Measurements from ENCODE around the gene HACD3.

GRCh38 chr15:65547841-65548240, 17.6 kb downstream of the HACD3 start:
- no peak for TF ChIP-seq REST (IDR thresholded peaks at IDR 0.05; ENCODE audit: low read depth)
- no peak for TF ChIP-seq MAX (IDR thresholded peaks at IDR 0.05)
- no peak for TF ChIP-seq EP300 (IDR thresholded peaks at IDR 0.05; ENCODE audit: borderline replicate concordance)
- TF ChIP-seq YY1 (IDR thresholded peaks at IDR 0.05; ENCODE audit: low read depth) = no peak
- no peak for TF ChIP-seq EGR1 (IDR thresholded peaks at IDR 0.05)
- no peak for TF ChIP-seq CEBPB (IDR thresholded peaks at IDR 0.05)
- no peak for TF ChIP-seq FOXM1 (IDR thresholded peaks at IDR 0.05; ENCODE audit: borderline replicate concordance, low read depth)
- TF ChIP-seq CREB1 (IDR thresholded peaks at IDR 0.05; ENCODE audit: low read depth) = no peak
- no peak for TF ChIP-seq RAD21 (IDR thresholded peaks at IDR 0.05; ENCODE audit: low read depth)
- no peak for TF ChIP-seq TEAD4 (IDR thresholded peaks at IDR 0.05)
- no peak for TF ChIP-seq TAF1 (IDR thresholded peaks at IDR 0.05; ENCODE audit: low read depth)
- TF ChIP-seq USF1 (IDR thresholded peaks at IDR 0.05) = no peak
- no peak for TF ChIP-seq TCF12 (IDR thresholded peaks at IDR 0.05; ENCODE audit: low read depth)
